ENCODE measurements around the gene TTLL9. TPM values are rescaled to one million over a fixed set of nuclear protein-coding genes. Genes with fewer than 3 reads are reported as not detected.

TTLL9 gene
- polyA plus RNA-seq, 1 donor from 2014 or later, result 8.0 TPM

DNA sequence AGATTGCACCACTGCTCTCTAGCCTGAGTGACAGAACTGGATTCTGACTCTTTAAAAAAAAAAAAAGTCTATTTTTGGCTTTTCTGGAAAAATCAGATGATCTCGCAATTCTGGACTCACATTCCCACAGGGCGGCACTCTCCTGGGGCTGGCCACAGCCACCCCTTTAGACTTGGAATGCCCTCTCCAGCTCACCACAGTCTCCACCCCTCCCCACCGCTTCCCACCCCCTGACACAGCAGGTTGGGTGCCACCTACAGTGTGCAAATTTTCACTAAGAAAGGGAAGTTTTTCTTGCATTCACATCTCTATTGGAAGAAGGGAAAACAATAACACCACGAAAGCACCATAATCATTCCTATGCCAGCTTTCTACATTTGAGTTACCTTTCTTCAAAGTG lies 66.0 kb downstream of the TTLL9 start:
- H3K4me3 ChIP-seq (ENCODE audit: low read length), result no peak overlapping the region
- H3K79me2 ChIP-seq (replicated peaks; ENCODE audit: insufficient read depth, low read length), result no peaks in the 10 kb centered on the region
- H3K27me3 ChIP-seq (ENCODE audit: insufficient read depth, low read depth, low read length), result no peaks in the 10 kb centered on the region
- H3K27ac ChIP-seq (ENCODE audit: low read length), result no peak overlapping the region
- TF ChIP-seq, protein P1, sequence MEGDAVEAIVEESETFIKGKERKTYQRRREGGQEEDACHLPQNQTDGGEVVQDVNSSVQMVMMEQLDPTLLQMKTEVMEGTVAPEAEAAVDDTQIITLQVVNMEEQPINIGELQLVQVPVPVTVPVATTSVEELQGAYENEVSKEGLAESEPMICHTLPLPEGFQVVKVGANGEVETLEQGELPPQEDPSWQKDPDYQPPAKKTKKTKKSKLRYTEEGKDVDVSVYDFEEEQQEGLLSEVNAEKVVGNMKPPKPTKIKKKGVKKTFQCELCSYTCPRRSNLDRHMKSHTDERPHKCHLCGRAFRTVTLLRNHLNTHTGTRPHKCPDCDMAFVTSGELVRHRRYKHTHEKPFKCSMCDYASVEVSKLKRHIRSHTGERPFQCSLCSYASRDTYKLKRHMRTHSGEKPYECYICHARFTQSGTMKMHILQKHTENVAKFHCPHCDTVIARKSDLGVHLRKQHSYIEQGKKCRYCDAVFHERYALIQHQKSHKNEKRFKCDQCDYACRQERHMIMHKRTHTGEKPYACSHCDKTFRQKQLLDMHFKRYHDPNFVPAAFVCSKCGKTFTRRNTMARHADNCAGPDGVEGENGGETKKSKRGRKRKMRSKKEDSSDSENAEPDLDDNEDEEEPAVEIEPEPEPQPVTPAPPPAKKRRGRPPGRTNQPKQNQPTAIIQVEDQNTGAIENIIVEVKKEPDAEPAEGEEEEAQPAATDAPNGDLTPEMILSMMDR (IDR thresholded peaks at IDR 0.05; ENCODE audit: poor library complexity, severe bottlenecking), result no peak
- TF ChIP-seq MXI1 (conservative IDR thresholded peaks at IDR 0.05; ENCODE audit: poor library complexity, severe bottlenecking) (no peak), SMC3 (conservative IDR thresholded peaks at IDR 0.05; ENCODE audit: poor library complexity) (no peak), EP300 (conservative IDR thresholded peaks at IDR 0.05; ENCODE audit: poor library complexity, severe bottlenecking) (no peak), RAD21 (conservative IDR thresholded peaks at IDR 0.05) (no peak), EZH2 (IDR thresholded peaks at IDR 0.05; ENCODE audit: borderline replicate concordance, insufficient read depth, low read length, poor library complexity, severe bottlenecking) (no peak), TAF1 (IDR thresholded peaks at IDR 0.05; ENCODE audit: low read depth) (no peak), POLR2AphosphoS5 (IDR thresholded peaks at IDR 0.05) (no peak)
- TF ChIP-seq, protein P2, sequence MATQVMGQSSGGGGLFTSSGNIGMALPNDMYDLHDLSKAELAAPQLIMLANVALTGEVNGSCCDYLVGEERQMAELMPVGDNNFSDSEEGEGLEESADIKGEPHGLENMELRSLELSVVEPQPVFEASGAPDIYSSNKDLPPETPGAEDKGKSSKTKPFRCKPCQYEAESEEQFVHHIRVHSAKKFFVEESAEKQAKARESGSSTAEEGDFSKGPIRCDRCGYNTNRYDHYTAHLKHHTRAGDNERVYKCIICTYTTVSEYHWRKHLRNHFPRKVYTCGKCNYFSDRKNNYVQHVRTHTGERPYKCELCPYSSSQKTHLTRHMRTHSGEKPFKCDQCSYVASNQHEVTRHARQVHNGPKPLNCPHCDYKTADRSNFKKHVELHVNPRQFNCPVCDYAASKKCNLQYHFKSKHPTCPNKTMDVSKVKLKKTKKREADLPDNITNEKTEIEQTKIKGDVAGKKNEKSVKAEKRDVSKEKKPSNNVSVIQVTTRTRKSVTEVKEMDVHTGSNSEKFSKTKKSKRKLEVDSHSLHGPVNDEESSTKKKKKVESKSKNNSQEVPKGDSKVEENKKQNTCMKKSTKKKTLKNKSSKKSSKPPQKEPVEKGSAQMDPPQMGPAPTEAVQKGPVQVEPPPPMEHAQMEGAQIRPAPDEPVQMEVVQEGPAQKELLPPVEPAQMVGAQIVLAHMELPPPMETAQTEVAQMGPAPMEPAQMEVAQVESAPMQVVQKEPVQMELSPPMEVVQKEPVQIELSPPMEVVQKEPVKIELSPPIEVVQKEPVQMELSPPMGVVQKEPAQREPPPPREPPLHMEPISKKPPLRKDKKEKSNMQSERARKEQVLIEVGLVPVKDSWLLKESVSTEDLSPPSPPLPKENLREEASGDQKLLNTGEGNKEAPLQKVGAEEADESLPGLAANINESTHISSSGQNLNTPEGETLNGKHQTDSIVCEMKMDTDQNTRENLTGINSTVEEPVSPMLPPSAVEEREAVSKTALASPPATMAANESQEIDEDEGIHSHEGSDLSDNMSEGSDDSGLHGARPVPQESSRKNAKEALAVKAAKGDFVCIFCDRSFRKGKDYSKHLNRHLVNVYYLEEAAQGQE (IDR thresholded peaks at IDR 0.05; ENCODE audit: borderline replicate concordance), result no peak
- H2AFZ ChIP-seq (ENCODE audit: low read depth, low read length), result no peak overlapping the region
- H3F3A ChIP-seq (ENCODE audit: insufficient read depth, low read length, poor library complexity, severe bottlenecking), result no peaks in the 10 kb centered on the region
- H3K9me2 ChIP-seq (ENCODE audit: insufficient read depth, low read length), result no peaks in the 10 kb centered on the region
- H4K20me1 ChIP-seq (ENCODE audit: insufficient read depth), result no peaks in the 10 kb centered on the region
- no peaks in the 10 kb centered on the region for H3K9me3 ChIP-seq (ENCODE audit: low read length)
- no peak overlapping the region for H3K9ac ChIP-seq (ENCODE audit: low read length)
- H3K4me2 ChIP-seq (ENCODE audit: low read length), result no peak overlapping the region
- no peaks in the 10 kb centered on the region for H3K36me3 ChIP-seq (ENCODE audit: insufficient read depth, low read length)

DNA sequence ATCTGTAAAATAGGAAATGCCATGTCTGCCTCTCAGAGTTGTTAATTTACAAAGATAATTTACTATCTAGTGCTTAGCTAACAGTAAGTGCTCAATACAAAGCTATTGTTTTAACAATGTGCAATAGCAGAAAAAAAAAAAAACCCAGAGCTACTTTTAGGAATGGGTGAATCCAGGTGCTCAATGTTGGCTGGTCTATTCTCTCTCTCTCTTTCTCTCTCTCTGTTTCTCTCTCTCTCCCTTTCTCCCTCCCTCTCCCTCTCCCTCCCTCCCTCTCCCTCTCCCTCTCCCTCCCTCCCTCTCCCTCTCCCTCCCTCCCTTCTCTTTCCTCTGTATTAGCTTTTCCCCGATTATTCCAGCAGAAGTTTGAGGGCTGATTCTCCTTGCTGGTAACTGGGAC lies 67.4 kb downstream of the TTLL9 start:
- no peak for TF ChIP-seq TAF1 (IDR thresholded peaks at IDR 0.05; ENCODE audit: low read depth)
- no peak for TF ChIP-seq EZH2 (IDR thresholded peaks at IDR 0.05; ENCODE audit: borderline replicate concordance, insufficient read depth, low read length, poor library complexity, severe bottlenecking)
- TF ChIP-seq, protein P1 (IDR thresholded peaks at IDR 0.05; ENCODE audit: poor library complexity, severe bottlenecking), result no peak
- no peak for TF ChIP-seq MXI1 (conservative IDR thresholded peaks at IDR 0.05; ENCODE audit: poor library complexity, severe bottlenecking)
- H3K27me3 ChIP-seq (ENCODE audit: insufficient read depth, low read depth, low read length), result no peaks in the 10 kb centered on the region
- H3F3A ChIP-seq (ENCODE audit: insufficient read depth, low read length, poor library complexity, severe bottlenecking), result no peaks in the 10 kb centered on the region

More for the DNA sequence above, 67.4 kb downstream of the TTLL9 start:
- H3K9me3 ChIP-seq (ENCODE audit: low read length), result no peaks in the 10 kb centered on the region
- no peak overlapping the region for H3K9ac ChIP-seq (ENCODE audit: low read length)
- H3K9me2 ChIP-seq (ENCODE audit: insufficient read depth, low read length), result no peaks in the 10 kb centered on the region
- H2AFZ ChIP-seq (ENCODE audit: low read depth, low read length), result no peak overlapping the region
- no peaks in the 10 kb centered on the region for H3K79me2 ChIP-seq (replicated peaks; ENCODE audit: insufficient read depth, low read length)
- no peaks in the 10 kb centered on the region for H4K20me1 ChIP-seq (ENCODE audit: insufficient read depth)
- H3K4me3 ChIP-seq (ENCODE audit: low read length), result no peak overlapping the region
- no peaks in the 10 kb centered on the region for H3K36me3 ChIP-seq (ENCODE audit: insufficient read depth, low read length)
- H3K4me2 ChIP-seq (ENCODE audit: low read length), result no peak overlapping the region
- H3K27ac ChIP-seq (ENCODE audit: low read length), result no peak overlapping the region

Measured in neural cell (in vitro differentiated cells).